Measurements from ENCODE around the gene MUC6.

DNA sequence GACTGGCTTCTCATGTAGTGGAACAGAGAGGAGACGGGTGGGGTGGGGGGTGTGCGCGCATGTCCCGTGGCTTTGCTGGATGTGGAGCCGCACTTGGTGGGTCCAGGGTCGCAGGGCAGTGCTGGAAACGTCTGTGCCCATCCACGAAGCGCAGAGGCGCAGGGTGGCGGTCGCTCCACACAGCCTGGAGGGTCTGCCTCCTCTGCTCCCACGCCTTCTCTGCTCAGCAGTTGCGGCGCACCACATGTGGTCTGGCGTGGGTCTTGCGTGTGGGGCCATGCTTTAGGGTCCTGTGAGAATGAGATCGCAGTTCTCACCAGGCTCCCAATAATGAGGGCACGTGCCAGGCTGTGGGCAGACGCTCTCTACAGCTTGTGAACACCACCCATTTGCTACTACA is 50.7 kb downstream of the MUC6 start:
- TF ChIP-seq POU2F2 (IDR thresholded peaks at IDR 0.05; ENCODE audit: borderline replicate concordance, low read depth, low read length) (no peak), YY1 (IDR thresholded peaks at IDR 0.05; ENCODE audit: low read depth, low read length) (no peak), CTCF (IDR thresholded peaks at IDR 0.05 in 2 of 3, conservative IDR thresholded peaks at IDR 0.05 in 1 of 3; ENCODE audit: control insufficient read depth in 2 of 3, extremely low read depth in 1 of 3, insufficient read depth in 1 of 3, low read depth in 3 of 3, low read length in 3 of 3) (no peak), ZNF687 (IDR thresholded peaks at IDR 0.05) (no peak), REST (IDR thresholded peaks at IDR 0.05; ENCODE audit: low read depth, low read length) (no peak), CBX5 (IDR thresholded peaks at IDR 0.05; ENCODE audit: low read depth) (no peak), POLR2AphosphoS5 (IDR thresholded peaks at IDR 0.05; ENCODE audit: low read length) (no peak), HDAC6 (IDR thresholded peaks at IDR 0.05; ENCODE audit: unreplicated experiment) (no peak), SIN3A (IDR thresholded peaks at IDR 0.05; ENCODE audit: low read depth, low read length) (no peak), EP300 (IDR thresholded peaks at IDR 0.05; ENCODE audit: borderline replicate concordance in 1 of 2, control insufficient read depth in 1 of 2, low read depth in 2 of 2, low read length in 2 of 2) (no peak), EZH2 (IDR thresholded peaks at IDR 0.05; ENCODE audit: borderline replicate concordance, control insufficient read depth, low read depth, low read length) (no peak), NR2C1 (IDR thresholded peaks at IDR 0.05) (no peak), ZNF24 (IDR thresholded peaks at IDR 0.05) (no peak)
